Sigmoid colon (tissue), 7 donors: ENCODE measurements around the gene PCSK5. TPM values are rescaled to one million over a fixed set of nuclear protein-coding genes. Genes with fewer than 3 reads are reported as not detected.

Experiments
- DNase-seq: peaks from one replicate; pipeline ENCODE4 v3.0.0-alpha.2; 2019
- H3K27ac ChIP-seq, 4 donors: fragments of 200-600 bp; sonication (generic); one replicate each; pipeline ENCODE4 v1.5.1; 2016 to 2019; ENCODE audit warnings: mild to moderate bottlenecking in 1 of 4
- H3K27me3 ChIP-seq, 3 donors: fragments of 200-600 bp; sonication (generic); one replicate each; pipeline ENCODE4 v1.5.1; 2019; ENCODE audit warnings: mild to moderate bottlenecking in 1 of 3
- H3K36me3 ChIP-seq, 4 donors: fragments of 200-600 bp; sonication (generic); one replicate each; pipeline ENCODE4 v1.5.1; 2016 to 2019
- H3K4me1 ChIP-seq, 4 donors: fragments of 200-600 bp; sonication (generic); one replicate each; pipeline ENCODE4 v1.5.1; 2017 to 2019
- H3K4me3 ChIP-seq, 4 donors: fragments of 200-600 bp; sonication (generic); one replicate each; pipeline ENCODE4 v1.5.1; 2017 to 2019; ENCODE audit warnings: mild to moderate bottlenecking in 2 of 4, moderate library complexity in 1 of 4
- H3K9me3 ChIP-seq, 4 donors: fragments of 200-600 bp in 3 of 4; sonication (generic) in 3 of 4; one replicate each; pipeline versions ENCODE4 v1.5.1 to v1.6.1; 2013 to 2019
- CTCF ChIP-seq, 4 experiments: fragments of 450-650 bp in 3 of 4; fragments of 200-600 bp in 1 of 4; IDR thresholded peaks; one replicate each; pipeline ENCODE4 v1.5.1; 2016 to 2019; ENCODE audit warnings: antibody characterized with exemption in 4 of 4, mild to moderate bottlenecking in 3 of 4, moderate library complexity in 2 of 4
- EP300 ChIP-seq, 4 donors: sonication (generic); formaldehyde crosslinking; IDR thresholded peaks; one replicate each; pipeline ENCODE4 v1.6.1; 2017; ENCODE audit warnings: antibody characterized with exemption in 4 of 4
- POLR2A ChIP-seq, 2 donors: fragments of 450-650 bp; IDR thresholded peaks; one replicate each; pipeline ENCODE4 v1.6.1; 2016; ENCODE audit warnings: antibody characterized with exemption in 2 of 2, mild to moderate bottlenecking in 2 of 2, moderate library complexity in 2 of 2
- POLR2AphosphoS5 ChIP-seq, 4 donors: sonication (generic); formaldehyde crosslinking; IDR thresholded peaks; one replicate each; pipeline ENCODE4 v1.6.1; 2017; ENCODE audit warnings: antibody characterized with exemption in 4 of 4
- WGBS, 2 donors: extraction: QIAGEN DNeasy Blood & Tissue Kit; methylation state at CpG; one replicate each; pipeline ENCODE4 v1.1.7; 2013; 5-methylcytosine and 5-hydroxymethylcytosine counted together
- intact Hi-C: fragments of 100-400 bp; cut with DNase I; formaldehyde crosslinking; loops from one replicate; pipeline ENCODE4 v1.15.1; 2023
- polyA plus RNA-seq, 3 donors: library from polyadenylated mRNA; stranded (reverse); fragments of 200-250 nt; gene quantifications; one replicate each; pipeline ENCODE4 v1.2.3, GENCODE V29; 2013
- total RNA-seq, 4 donors: library from RNA; depleted of rRNA; stranded (reverse); fragments of >200 nt; gene quantifications; one replicate each; pipeline ENCODE4 v1.1.0, GENCODE V29; 2016
- donor health status: healthy with polysubstance abuse.
- donor health status: Bipolar disorder and iron deficiency.
- donor health status: healthy.

PCSK5 gene
- total and polyA plus RNA-seq, 7 donors, result 2.4 to 23.5 (median 8.4) TPM

DNA sequence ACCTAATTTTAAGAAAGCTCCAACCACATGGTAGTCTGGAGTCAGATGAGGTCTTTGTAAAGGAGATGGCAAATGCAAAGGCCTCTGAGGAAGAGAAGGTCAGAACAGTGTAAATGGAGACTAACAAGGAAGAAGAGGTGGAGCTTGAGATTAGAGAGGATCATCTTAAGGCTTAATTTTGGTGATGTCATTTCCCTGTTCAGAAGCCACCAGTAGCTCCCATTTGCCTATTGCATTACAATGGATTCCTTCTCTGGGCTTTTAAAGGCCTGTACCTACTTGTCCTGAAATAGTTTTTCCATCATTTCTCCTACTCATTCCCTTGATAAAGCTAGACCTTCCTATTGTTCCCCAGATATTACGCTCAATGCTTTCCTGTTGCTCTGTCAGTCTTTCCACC lies 16.1 kb downstream of the PCSK5 start:
- peaks cover 0 to 28% (median 13%) of the 10 kb centered on the region in 4 donors for H3K4me1 ChIP-seq
- intact Hi-C loops, result no loop called here
- no peak overlapping the region for H3K27ac ChIP-seq
- TF ChIP-seq CTCF (IDR thresholded peaks at IDR 0.05) (no peak), POLR2AphosphoS5 (IDR thresholded peaks at IDR 0.05) (no peak), EP300 (IDR thresholded peaks at IDR 0.05) (no peak), POLR2A (IDR thresholded peaks at IDR 0.05) (no peak)
- DNase-seq, result no peak
- no peaks in the 10 kb centered on the region for H3K36me3 ChIP-seq
- WGBS, 2 donors, result 97 to 99% methylated on average over 1 of the region's 1 CpG
- no peaks in the 10 kb centered on the region for H3K27me3 ChIP-seq
- no peaks in the 10 kb centered on the region for H3K9me3 ChIP-seq
- H3K4me3 ChIP-seq, result no peak overlapping the region

- H3K4me3 ChIP-seq, result no peak overlapping the region
- no peak overlapping the region for H3K27ac ChIP-seq
- DNase-seq, result no peak
- no peaks in the 10 kb centered on the region for H3K36me3 ChIP-seq
- H3K27me3 ChIP-seq, result no peaks in the 10 kb centered on the region
- no peaks in the 10 kb centered on the region for H3K9me3 ChIP-seq
- peaks cover 0 to 28% (median 13%) of the 10 kb centered on the region in 4 donors for H3K4me1 ChIP-seq
- intact Hi-C loops, result no loop called here
- TF ChIP-seq POLR2A (IDR thresholded peaks at IDR 0.05) (no peak), POLR2AphosphoS5 (IDR thresholded peaks at IDR 0.05) (no peak), EP300 (IDR thresholded peaks at IDR 0.05) (no peak), CTCF (IDR thresholded peaks at IDR 0.05) (no peak)
- WGBS, 2 donors, result 68 to 82% methylated on average over 3 of the region's 3 CpGs
Measured at GRCh38 chr9:75907329-75907728, 16.9 kb downstream of the PCSK5 start.

GRCh38 chr9:75907923-75908322 lies 17.4 kb downstream of the PCSK5 start:
- no peak overlapping the region for H3K4me3 ChIP-seq
- 22 to 64% methylated on average over 1 of the region's 1 CpG for WGBS, 2 donors
- H3K9me3 ChIP-seq, result no peaks in the 10 kb centered on the region
- no peaks in the 10 kb centered on the region for H3K27me3 ChIP-seq
- no peak for TF ChIP-seq EP300 (IDR thresholded peaks at IDR 0.05)
- H3K27ac ChIP-seq, result no peak overlapping the region
- intact Hi-C loops, result no loop called here
- no peak for DNase-seq
- H3K36me3 ChIP-seq, result no peaks in the 10 kb centered on the region
- H3K4me1 ChIP-seq, result peaks cover 0 to 32% (median 16%) of the 10 kb centered on the region in 4 donors

- 89 to 90% methylated on average over 5 of the region's 5 CpGs for WGBS, 2 donors
- H3K4me3 ChIP-seq, result no peak overlapping the region
- H3K36me3 ChIP-seq, result no peaks in the 10 kb centered on the region
- peaks cover 0 to 29% (median 20%) of the 10 kb centered on the region in 4 donors for H3K4me1 ChIP-seq
- no peak overlapping the region for H3K27ac ChIP-seq
- H3K27me3 ChIP-seq, result no peaks in the 10 kb centered on the region
- H3K9me3 ChIP-seq, result no peaks in the 10 kb centered on the region
- no peak for DNase-seq
- intact Hi-C loops, result no loop called here
- no peak for TF ChIP-seq POLR2AphosphoS5 (IDR thresholded peaks at IDR 0.05)
- no peak for TF ChIP-seq POLR2A (IDR thresholded peaks at IDR 0.05)
- no peak for TF ChIP-seq CTCF (IDR thresholded peaks at IDR 0.05)
- TF ChIP-seq EP300 (IDR thresholded peaks at IDR 0.05), result no peak
Measured at GRCh38 chr9:75909776-75910175, 19.3 kb downstream of the PCSK5 start.

- DNase-seq, result no peak
- TF ChIP-seq POLR2AphosphoS5 (IDR thresholded peaks at IDR 0.05), result no peak
- TF ChIP-seq POLR2A (IDR thresholded peaks at IDR 0.05), result no peak
- TF ChIP-seq EP300 (IDR thresholded peaks at IDR 0.05), result no peak
- no peak for TF ChIP-seq CTCF (IDR thresholded peaks at IDR 0.05)
Measured at GRCh38 chr9:75910731-75911130, 20.3 kb downstream of the PCSK5 start.

More at GRCh38 chr9:75910731-75911130, 20.3 kb downstream of the PCSK5 start:
- no peak overlapping the region for H3K27ac ChIP-seq
- H3K4me1 ChIP-seq, result peaks cover 0 to 29% (median 20%) of the 10 kb centered on the region in 4 donors
- no peaks in the 10 kb centered on the region for H3K9me3 ChIP-seq
- intact Hi-C loops, result no loop called here
- H3K27me3 ChIP-seq, result no peaks in the 10 kb centered on the region
- H3K4me3 ChIP-seq, result no peak overlapping the region
- no peaks in the 10 kb centered on the region for H3K36me3 ChIP-seq
- WGBS, 2 donors, result 82 to 88% methylated on average over 4 of the region's 4 CpGs
